GM21360 (cell line): ENCODE measurements around the gene CHD3.
"Not testable (repeated sequence)": the region's sequence is repeated elsewhere in the genome, so short reads cannot be mapped to it uniquely, and the experiment has no call there.

ENCODE experiments used
- ATAC-seq: cut with Tn5 transposase; IDR thresholded peaks from one replicate; pipeline ENCODE4 v1.9.1; 2021; ENCODE audit warnings: mild to moderate bottlenecking, moderate library complexity; ENCODE audit not compliant: unreplicated experiment

Gene CHD3

GRCh38 chr17:7930841-7931631 lies 42.4 kb downstream of the CHD3 start:
- no peak for ATAC-seq

DNA sequence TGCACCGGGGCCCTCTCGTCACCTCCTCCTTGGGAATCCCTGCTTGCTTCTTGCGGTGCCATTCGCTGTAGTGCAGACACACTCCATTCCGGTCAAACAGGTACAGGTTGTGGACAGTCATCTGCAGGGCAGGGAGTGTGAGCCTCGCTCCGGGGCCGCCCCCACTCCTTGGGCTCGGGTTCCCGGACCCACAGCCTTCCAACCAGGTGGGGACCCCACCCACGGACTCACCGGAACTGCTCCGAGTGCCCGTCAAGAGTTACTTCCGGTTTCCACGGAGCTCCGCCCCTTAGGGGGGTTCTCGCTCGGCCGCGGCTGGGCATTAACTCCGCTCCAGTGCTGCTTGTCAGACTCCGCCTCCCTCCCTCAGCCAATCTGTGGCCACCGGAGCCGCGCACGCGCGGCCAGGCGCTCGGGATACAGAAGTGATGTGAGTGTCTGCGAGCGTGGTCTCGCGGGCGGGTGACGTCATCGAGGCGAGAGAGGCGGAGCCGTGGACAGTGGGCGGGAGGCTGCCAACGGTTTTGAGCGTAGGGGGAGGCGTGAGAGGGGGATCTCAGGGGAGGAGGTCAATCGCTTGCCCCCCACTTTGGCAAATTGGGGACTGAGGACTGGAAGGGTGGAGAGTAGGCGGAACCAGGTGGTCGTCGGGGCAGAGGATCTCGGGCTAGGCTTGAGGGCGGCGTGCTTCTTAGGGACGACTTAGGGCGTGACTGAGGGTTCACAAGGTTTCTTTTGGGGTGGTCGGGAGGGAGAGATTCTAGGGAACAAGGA lies 43.3 kb downstream of the CHD3 start, which contains the start of the genes CNTROB and TRAPPC1:
CNTROB (plus strand) TSS at position 498 of the 774 bp plus-strand sequence. CDS start 874 bp downstream, outside the sequence.
TRAPPC1 (minus strand) TSS at position 238 of the 774 bp plus-strand sequence; CDS start at position 121, 117 bp downstream.
- ATAC-seq: peak; percentile 88

DNA sequence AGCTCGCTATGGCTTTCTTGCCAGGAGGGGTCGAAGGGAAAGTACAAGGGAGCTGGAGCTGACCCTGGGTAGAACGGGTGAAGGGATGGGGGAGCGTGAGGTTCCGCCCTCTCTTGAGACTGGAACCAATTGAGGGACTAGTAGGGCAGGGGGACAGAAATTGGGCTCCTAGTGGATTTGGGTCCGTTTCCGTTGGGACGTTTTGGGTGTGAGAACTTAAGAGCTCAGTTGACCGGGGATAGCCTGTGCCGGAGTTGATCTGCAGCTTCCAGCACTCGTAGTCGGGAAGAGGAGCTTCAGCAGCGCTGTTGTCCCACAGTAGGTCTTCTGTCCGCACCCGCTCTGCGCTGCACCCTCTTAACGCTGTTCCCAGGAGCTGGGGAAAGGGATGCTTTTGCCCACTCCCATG lies 43.9 kb downstream of the CHD3 start:
- no peak for ATAC-seq

DNA sequence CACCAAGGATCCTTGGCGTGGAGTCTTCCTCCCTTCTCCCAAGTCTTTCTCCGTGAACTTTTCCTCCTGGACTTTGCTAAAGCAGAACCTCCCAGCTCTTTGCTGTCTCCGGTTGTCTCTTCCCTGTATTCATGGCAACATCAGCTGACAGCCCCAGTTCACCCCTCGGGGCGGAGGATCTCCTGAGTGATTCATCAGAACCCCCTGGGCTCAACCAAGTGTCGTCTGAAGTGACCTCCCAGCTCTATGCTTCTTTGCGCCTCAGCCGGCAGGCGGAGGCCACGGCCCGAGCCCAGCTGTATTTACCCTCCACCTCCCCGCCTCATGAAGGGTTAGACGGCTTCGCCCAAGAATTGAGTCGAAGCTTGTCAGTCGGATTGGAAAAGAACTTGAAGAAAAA lies 44.4 kb downstream of the CHD3 start:
- no peak for ATAC-seq

DNA sequence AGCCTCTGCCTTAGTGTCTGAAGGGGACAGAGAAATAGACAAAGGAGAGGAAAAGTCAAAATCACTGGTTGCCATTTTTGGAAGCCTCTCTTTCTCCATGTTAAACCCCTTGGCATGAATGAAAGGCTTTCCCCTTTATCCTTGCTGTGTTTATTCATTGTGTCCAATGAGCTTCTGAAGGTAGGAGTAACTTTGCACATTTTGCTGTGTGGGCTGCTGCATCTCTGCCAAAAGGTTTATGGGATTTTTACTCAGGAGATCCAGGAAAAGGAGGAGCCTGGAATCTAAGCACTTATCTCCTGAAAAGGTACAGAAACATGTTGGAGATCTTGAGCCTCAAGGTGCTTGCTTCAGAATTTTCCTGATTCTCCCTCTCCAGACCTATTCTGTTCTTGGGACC lies 47.3 kb downstream of the CHD3 start:
- no peak for ATAC-seq

- ATAC-seq: no peak
Measured at GRCh38 chr17:7940034-7940433, 51.4 kb downstream of the CHD3 start.

GRCh38 chr17:7940743-7941142 lies 52.2 kb downstream of the CHD3 start:
- ATAC-seq: no peak

DNA sequence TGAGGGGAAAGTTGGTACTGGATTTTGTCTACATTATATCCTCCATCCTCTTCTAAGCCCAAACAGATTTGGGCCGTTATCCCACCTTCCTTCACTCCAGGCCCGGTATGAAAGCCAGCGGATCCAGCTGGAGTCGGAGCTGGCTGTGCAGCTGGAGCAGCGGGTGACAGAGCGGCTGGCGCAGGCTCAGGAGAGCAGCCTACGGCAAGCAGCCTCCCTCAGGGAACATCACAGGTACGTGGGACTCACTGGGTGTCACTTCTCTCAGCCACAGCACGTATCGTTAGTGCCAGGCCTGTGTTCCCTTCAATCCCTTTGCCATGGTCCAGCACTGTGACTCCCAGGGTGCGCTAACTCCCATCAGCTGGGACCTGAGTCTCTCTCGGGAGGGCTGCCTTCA lies 54.7 kb downstream of the CHD3 start:
- no peak for ATAC-seq

DNA sequence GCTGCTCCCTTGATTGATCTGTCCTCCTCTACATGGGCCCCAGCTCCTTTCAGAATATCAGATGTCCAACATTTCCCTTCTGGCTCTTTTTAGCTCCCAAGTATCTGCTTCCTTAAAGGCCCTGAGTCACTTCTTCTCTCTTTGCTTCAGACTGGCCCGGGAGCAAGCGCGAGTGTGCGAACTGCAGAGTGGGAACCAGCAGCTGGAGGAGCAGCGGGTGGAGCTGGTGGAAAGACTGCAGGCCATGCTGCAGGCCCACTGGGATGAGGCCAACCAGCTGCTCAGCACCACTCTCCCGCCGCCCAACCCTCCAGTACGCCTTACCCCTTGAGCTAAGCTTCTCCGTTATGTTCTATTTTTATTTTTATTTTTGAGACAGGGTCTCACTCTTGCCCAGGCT lies 55.7 kb downstream of the CHD3 start:
- no peak for ATAC-seq

- ATAC-seq: no peak
Measured at GRCh38 chr17:7945651-7946050, 57.1 kb downstream of the CHD3 start.

DNA sequence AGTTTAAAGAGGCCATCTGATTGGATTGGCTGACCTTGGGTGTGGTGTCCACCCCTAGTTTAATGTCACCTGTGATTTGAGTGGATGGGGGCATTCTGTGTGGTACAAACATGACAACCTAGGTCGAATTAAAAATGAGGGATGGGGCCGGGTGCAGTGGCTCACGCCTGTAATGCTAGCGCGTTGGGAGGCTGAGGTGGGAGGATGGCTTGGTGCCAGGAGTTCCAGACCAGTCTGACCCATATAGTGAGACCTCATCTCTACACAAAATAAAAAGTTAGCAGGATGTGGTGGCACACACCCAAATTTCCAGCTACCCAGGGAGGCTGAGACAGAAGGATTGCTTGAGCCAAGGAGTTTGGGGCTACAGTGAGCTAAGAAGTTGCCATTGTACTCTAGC lies 57.9 kb downstream of the CHD3 start:
- no peak for ATAC-seq

DNA sequence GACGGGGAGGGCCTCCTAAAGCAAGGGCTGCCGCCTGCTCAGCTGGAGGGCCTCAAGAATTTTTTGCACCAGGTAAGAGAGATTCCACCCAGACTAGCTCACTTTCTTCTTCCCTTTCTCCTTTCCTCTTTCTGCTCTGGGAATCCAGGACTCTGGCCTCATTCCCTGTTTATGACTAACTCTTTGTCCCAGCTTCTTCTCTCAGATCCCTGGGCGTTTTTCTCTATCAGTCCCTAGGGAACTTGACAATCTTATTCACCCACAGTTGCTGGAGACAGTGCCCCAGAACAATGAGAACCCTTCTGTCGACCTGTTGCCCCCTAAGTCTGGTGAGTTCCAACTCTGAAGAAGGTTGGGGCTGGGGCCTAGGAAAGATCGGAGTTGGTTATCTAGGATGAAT lies 59.1 kb downstream of the CHD3 start:
- ATAC-seq: no peak

GRCh38 chr17:7950578-7950977 lies 62.0 kb downstream of the CHD3 start:
- ATAC-seq: no peak

DNA sequence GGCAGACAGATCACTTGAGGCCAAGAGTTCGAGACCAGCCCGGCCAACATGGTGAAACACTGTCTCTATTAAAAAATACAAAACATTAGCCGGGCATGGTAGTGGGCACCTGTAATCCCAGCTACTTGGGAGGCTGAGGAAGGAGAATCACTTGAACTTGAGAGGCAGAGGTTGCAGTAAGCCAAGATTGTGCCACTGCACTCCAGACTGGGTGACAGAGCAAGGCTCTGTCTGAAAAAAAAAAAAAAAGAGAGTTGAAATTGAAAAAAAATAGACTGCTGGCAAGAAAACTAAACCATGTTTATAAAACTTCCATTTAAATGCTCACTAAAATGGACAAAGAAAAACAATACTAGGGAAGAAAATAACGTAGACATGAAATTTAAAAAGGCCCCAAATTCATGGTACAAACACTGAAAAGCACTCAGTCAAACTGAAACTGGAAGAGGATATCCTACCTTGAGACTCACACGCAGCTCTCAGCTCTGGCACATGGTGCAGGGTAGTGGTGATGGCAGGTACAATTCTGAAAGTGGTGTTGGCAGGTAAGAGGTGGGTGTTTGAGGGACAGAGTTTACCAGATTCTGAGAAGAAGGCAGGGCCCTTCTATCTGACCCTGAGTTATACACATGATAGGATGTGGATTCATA lies 62.7 kb downstream of the CHD3 start:
- ATAC-seq: no peak

GRCh38 chr17:7953266-7953665 lies 64.7 kb downstream of the CHD3 start:
- not testable (repeated sequence) for ATAC-seq

DNA sequence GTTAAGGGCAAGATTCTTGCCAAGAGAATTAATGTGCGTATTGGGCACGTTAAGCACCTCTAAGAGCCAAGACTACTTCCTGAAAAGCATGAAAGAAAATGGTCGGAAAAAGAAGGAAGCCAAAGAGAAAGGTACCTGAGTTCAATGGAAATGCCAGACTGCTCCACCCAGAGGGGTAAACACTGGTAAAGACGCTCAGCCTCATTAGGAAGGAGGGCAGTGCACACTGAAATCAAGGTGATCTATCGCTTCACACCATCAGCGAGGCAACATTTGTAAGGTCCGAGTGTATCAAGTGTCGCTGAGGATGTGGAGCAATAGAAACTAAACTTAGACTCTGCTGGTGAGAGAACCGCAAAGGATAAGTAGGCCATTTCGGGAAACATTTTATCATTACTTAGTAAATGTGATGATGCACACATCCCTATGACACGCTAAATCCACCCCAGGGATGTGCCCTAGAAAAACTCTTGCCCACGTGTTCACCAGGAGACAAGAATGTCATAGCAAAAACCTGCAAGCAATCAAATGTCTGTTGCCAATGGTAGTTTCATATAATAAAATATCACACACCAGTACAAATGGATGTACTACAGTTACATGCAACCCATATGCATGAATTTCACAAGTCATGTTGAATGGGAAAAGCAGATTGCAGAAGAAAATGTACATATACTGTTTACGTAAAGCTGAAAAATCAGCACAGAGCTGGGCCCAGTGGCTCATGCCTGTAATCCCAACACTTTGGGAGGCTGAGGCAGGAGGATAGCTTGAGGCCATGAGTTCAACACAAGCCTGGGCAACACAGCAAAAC lies 67.0 kb downstream of the CHD3 start:
- no peak for ATAC-seq

- ATAC-seq: no peak
Measured at GRCh38 chr17:7956228-7956965, 67.8 kb downstream of the CHD3 start.

DNA sequence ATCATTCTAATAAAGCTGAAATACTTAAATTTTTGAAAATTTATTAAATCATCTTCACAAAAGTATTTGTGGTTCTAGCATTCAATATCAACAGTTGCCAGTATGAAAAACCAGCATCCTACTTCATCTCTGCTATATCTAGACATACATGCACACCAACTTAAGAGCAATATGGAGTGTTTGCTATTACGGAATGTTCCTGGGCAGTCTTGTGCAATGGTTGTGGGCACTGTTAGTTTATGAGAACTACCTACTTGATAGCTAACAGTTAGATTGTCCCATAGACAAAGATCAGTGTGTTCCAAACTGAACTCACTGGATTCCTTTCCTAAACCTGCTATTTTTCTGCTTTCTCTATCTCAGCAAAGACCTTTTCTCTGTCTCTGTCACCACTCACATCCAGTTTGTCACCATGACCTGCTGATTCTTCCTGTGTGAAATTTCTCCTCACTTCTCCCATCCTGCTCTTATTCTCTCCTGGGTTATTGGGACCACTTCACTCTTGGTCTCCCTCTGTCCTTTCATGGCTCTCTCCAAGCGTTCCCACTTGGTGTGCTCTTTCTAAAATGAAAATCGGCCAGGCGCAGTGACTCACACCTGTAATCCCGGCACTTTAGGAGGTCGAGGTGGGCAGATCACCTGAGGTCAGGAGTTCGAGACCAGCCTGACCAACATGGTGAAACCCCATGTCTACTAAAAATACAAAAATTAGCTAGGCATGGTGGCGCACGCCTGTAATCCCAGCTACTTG lies 71.1 kb downstream of the CHD3 start:
- ATAC-seq: no peak

DNA sequence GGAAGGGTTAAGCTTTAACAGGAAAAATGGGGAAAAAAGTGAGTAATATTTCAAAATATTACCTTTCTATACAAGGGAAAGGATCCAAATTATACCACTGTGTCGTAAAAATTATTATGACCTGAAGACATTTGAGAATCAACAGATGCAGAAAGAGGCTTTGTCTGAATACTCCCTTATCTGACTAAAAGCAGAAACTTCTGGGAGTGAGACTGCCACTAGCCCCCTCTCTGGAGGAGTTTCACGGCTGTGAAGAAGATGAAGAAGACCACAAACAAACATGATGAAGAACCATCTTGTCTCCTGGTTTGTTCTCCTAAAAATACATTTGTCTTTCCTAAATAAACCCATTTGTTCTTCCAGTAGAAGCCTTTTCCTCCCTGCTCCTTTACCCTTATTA lies 72.8 kb downstream of the CHD3 start:
- ATAC-seq: no peak
